ENCODE data around the gene TEX10.

DNA sequence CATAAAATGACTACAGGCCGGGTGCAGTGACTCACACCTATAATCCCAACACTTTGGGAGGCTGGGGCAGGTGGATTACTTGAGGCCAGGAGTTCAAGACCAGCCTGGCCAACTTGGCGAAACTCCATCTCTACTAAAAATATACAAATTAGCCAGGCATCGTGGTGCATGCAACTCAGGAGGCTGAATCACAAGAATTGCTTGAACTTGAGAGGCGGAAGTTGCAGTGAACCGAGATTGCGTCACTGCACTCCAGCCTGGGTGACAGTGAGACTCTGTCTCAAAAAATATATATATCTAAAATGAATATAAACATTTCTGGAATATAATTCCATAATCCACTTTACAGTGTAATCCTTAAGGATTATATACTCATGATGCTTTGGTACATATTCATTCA is 66.5 kb downstream of the TEX10 start:
- TF ChIP-seq, protein P1, sequence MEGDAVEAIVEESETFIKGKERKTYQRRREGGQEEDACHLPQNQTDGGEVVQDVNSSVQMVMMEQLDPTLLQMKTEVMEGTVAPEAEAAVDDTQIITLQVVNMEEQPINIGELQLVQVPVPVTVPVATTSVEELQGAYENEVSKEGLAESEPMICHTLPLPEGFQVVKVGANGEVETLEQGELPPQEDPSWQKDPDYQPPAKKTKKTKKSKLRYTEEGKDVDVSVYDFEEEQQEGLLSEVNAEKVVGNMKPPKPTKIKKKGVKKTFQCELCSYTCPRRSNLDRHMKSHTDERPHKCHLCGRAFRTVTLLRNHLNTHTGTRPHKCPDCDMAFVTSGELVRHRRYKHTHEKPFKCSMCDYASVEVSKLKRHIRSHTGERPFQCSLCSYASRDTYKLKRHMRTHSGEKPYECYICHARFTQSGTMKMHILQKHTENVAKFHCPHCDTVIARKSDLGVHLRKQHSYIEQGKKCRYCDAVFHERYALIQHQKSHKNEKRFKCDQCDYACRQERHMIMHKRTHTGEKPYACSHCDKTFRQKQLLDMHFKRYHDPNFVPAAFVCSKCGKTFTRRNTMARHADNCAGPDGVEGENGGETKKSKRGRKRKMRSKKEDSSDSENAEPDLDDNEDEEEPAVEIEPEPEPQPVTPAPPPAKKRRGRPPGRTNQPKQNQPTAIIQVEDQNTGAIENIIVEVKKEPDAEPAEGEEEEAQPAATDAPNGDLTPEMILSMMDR (IDR thresholded peaks at IDR 0.05) = no peak
- TF ChIP-seq POLR2A (IDR thresholded peaks at IDR 0.05) = no peak
